SK-N-SH treated with all-trans-retinoic acid at 6 μM for 48 hours (cell line): ENCODE data around the gene CNIH4.

Experiments
- ATAC-seq: fragments of 200-7000 bp; cut with Tn5 transposase; 3 replicates; pipeline ENCODE4 v1.9.1; 2020; ENCODE audit warnings: mild to moderate bottlenecking, moderate library complexity
- ARNTL ChIP-seq: fragments of 450-650 bp; formaldehyde crosslinking; IDR thresholded peaks from 2 replicates; pipeline ENCODE4 v1.5.0; 2020; ENCODE audit warnings: low read depth, mild to moderate bottlenecking, moderate library complexity, borderline replicate concordance
- BACH2 ChIP-seq: fragments of 250-450 bp; sonication (Bioruptor Pico); IDR thresholded peaks from 2 replicates; pipeline ENCODE4 v1.9.0; 2021; ENCODE audit warnings: mild to moderate bottlenecking, borderline replicate concordance
- CSDC2 ChIP-seq: fragments of 250-450 bp; sonication (Bioruptor Pico); IDR thresholded peaks from 2 replicates; pipeline ENCODE4 v1.5.0; 2020; ENCODE audit warnings: mild to moderate bottlenecking, moderate library complexity
- ESRRG ChIP-seq: fragments of 250-450 bp; sonication (Bioruptor Pico); IDR thresholded peaks from 2 replicates; pipeline ENCODE4 v1.6.1; 2021; ENCODE audit warnings: mild to moderate bottlenecking
- GLIS3 ChIP-seq: fragments of 250-450 bp; sonication (Bioruptor Pico); IDR thresholded peaks from 2 replicates; pipeline ENCODE4 v1.5.0; 2020; ENCODE audit warnings: mild to moderate bottlenecking, moderate library complexity
- ISL1 ChIP-seq: fragments of 250-450 bp; sonication (Bioruptor Pico); IDR thresholded peaks from 2 replicates; pipeline ENCODE4 v2.1.2; 2022; ENCODE audit warnings: mild to moderate bottlenecking, moderate library complexity
- OSR1 ChIP-seq: fragments of 250-450 bp; sonication (Bioruptor Pico); IDR thresholded peaks from 2 replicates; pipeline ENCODE4 v1.8.0; 2022; ENCODE audit warnings: moderate library complexity, mild to moderate bottlenecking, inconsistent platforms
- PPARA ChIP-seq: fragments of 250-450 bp; sonication (Bioruptor Pico); IDR thresholded peaks from 2 replicates; pipeline ENCODE4 v1.5.0; 2020; ENCODE audit warnings: mild to moderate bottlenecking, borderline replicate concordance
- RARB ChIP-seq: fragments of 250-450 bp; sonication (Bioruptor Pico); IDR thresholded peaks from 2 replicates; pipeline ENCODE4 v1.8.0; 2021; ENCODE audit warnings: mild to moderate bottlenecking, moderate library complexity
- SNAI2 ChIP-seq: fragments of 250-450 bp; sonication (Bioruptor Pico); IDR thresholded peaks from 2 replicates; pipeline ENCODE4 v1.5.0; 2020; ENCODE audit warnings: mild to moderate bottlenecking, moderate library complexity
- TOX ChIP-seq: fragments of 250-450 bp; sonication (Bioruptor Pico); IDR thresholded peaks from 2 replicates; pipeline ENCODE4 v1.8.0; 2021; ENCODE audit warnings: mild to moderate bottlenecking, moderate library complexity, borderline replicate concordance
- ZC3H10 ChIP-seq: fragments of 250-450 bp; sonication (Bioruptor Pico); IDR thresholded peaks from 2 replicates; pipeline ENCODE4 v1.5.1; 2021; ENCODE audit warnings: mild to moderate bottlenecking, moderate library complexity
- ZFP3 ChIP-seq: fragments of 250-450 bp; sonication (Bioruptor Pico); IDR thresholded peaks from 2 replicates; pipeline ENCODE4 v1.5.0; 2020; ENCODE audit warnings: mild to moderate bottlenecking, moderate library complexity
- ZNF565 ChIP-seq: fragments of 450-650 bp; formaldehyde crosslinking; conservative IDR thresholded peaks from 2 replicates; pipeline ENCODE4 v1.5.0; 2020; ENCODE audit warnings: low read depth, mild to moderate bottlenecking, moderate library complexity
- ZNF70 ChIP-seq: fragments of 450-650 bp; formaldehyde crosslinking; IDR thresholded peaks from 2 replicates; pipeline ENCODE4 v1.5.0; 2020; ENCODE audit warnings: mild to moderate bottlenecking, moderate library complexity
- ZNF8 ChIP-seq: fragments of 450-650 bp; formaldehyde crosslinking; IDR thresholded peaks from 2 replicates; pipeline ENCODE4 v1.5.0; 2020; ENCODE audit warnings: mild to moderate bottlenecking, moderate library complexity
- TF ChIP-seq, protein P1 (sequence below): fragments of 250-450 bp; sonication (Bioruptor Pico); IDR thresholded peaks from 2 replicates; pipeline ENCODE4 v1.8.0; 2021; ENCODE audit warnings: low read depth, mild to moderate bottlenecking, moderate library complexity, borderline replicate concordance
- TF ChIP-seq, protein P2 (sequence below): fragments of 250-450 bp; sonication (Bioruptor Pico); IDR thresholded peaks from 2 replicates; pipeline ENCODE4 v1.5.1; 2020; ENCODE audit warnings: low read depth, mild to moderate bottlenecking, moderate library complexity
- TF ChIP-seq, protein P3 (sequence below): fragments of 250-450 bp; sonication (Bioruptor Pico); IDR thresholded peaks from 2 replicates; pipeline ENCODE4 v1.5.1; 2021; ENCODE audit warnings: mild to moderate bottlenecking, moderate library complexity
- TF ChIP-seq, protein P4 (sequence below): fragments of 250-450 bp; sonication (Bioruptor Pico); IDR thresholded peaks from 2 replicates; pipeline ENCODE4 v1.8.0; 2020; ENCODE audit warnings: mild to moderate bottlenecking, moderate library complexity, borderline replicate concordance
- TF ChIP-seq, protein P5 (sequence below): fragments of 250-450 bp; sonication (Bioruptor Pico); IDR thresholded peaks from 2 replicates; pipeline ENCODE4 v1.5.0; 2020; ENCODE audit warnings: mild to moderate bottlenecking, moderate library complexity

Gene CNIH4

DNA sequence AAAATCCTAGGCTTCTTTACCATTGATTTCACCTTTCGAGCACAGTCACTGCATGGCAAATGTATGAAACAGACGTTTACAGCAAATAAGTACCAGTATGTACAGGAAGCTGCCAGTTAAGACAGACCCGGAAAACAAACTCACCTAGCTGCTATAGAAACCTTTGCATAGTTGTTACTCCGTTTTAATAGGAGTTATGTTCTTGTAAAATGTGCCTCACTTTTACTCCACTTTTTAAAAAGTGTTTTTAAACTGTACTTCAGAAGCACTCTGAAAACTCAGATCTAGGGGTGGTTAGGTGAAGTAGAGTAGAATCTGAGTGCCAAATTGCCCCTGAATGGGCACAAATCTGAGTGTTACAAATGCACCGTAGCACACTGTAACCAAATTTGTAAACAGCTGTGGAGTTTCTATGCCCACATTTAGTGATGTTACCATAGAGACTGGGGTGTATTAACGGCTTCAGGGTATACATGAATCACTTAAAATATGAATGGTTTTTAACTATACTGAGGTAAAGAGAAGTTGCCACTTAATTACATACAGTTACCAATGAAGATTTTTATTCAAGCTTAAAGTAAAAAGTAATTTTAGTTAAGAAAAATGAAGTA lies 30.7 kb downstream of the CNIH4 start:
- ATAC-seq, result no peak
- no peak for TF ChIP-seq ESRRG
- no peak for TF ChIP-seq GLIS3 (CRISPR knock-in tag)
- TF ChIP-seq, protein P1, sequence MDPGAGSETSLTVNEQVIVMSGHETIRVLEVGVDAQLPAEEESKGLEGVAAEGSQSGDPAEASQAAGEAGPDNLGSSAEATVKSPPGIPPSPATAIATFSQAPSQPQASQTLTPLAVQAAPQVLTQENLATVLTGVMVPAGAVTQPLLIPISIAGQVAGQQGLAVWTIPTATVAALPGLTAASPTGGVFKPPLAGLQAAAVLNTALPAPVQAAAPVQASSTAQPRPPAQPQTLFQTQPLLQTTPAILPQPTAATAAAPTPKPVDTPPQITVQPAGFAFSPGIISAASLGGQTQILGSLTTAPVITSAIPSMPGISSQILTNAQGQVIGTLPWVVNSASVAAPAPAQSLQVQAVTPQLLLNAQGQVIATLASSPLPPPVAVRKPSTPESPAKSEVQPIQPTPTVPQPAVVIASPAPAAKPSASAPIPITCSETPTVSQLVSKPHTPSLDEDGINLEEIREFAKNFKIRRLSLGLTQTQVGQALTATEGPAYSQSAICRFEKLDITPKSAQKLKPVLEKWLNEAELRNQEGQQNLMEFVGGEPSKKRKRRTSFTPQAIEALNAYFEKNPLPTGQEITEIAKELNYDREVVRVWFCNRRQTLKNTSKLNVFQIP, result no peak
- no peak for TF ChIP-seq CSDC2 (CRISPR knock-in tag)
- TF ChIP-seq PPARA (CRISPR knock-in tag), result no peak

DNA sequence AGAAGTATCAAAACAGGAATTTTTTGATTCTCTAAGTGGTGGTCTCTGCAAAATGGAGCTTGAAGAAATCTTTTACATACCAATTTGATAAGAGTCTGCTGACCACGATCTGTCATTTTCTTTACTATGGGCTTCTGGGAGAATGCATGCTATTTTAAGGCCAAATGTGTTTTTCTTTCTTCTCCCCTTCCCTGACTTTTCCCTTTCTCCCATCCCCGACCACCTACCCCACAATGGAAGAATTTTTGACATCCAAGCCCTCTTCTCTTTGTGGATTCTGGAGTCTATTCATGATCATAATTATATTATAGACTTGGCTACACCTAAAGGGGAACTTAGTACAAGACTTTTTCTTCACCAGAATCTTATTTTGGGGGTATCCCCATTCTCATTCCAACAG lies 31.3 kb downstream of the CNIH4 start:
- ATAC-seq, result no peak
- TF ChIP-seq ESRRG (no peak), ZNF70 (CRISPR knock-in tag) (no peak), OSR1 (CRISPR knock-in tag) (no peak), RARB (CRISPR knock-in tag) (no peak), CSDC2 (CRISPR knock-in tag) (no peak), ARNTL (CRISPR knock-in tag) (no peak), SNAI2 (CRISPR knock-in tag) (no peak), ZC3H10 (no peak)
- TF ChIP-seq, protein P2, sequence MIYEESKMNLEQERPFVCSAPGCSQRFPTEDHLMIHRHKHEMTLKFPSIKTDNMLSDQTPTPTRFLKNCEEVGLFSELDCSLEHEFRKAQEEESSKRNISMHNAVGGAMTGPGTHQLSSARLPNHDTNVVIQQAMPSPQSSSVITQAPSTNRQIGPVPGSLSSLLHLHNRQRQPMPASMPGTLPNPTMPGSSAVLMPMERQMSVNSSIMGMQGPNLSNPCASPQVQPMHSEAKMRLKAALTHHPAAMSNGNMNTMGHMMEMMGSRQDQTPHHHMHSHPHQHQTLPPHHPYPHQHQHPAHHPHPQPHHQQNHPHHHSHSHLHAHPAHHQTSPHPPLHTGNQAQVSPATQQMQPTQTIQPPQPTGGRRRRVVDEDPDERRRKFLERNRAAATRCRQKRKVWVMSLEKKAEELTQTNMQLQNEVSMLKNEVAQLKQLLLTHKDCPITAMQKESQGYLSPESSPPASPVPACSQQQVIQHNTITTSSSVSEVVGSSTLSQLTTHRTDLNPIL (CRISPR knock-in tag), result no peak
- TF ChIP-seq, protein P3, sequence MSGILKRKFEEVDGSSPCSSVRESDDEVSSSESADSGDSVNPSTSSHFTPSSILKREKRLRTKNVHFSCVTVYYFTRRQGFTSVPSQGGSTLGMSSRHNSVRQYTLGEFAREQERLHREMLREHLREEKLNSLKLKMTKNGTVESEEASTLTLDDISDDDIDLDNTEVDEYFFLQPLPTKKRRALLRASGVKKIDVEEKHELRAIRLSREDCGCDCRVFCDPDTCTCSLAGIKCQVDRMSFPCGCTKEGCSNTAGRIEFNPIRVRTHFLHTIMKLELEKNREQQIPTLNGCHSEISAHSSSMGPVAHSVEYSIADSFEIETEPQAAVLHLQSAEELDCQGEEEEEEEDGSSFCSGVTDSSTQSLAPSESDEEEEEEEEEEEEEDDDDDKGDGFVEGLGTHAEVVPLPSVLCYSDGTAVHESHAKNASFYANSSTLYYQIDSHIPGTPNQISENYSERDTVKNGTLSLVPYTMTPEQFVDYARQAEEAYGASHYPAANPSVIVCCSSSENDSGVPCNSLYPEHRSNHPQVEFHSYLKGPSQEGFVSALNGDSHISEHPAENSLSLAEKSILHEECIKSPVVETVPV (CRISPR knock-in tag), result no peak

DNA sequence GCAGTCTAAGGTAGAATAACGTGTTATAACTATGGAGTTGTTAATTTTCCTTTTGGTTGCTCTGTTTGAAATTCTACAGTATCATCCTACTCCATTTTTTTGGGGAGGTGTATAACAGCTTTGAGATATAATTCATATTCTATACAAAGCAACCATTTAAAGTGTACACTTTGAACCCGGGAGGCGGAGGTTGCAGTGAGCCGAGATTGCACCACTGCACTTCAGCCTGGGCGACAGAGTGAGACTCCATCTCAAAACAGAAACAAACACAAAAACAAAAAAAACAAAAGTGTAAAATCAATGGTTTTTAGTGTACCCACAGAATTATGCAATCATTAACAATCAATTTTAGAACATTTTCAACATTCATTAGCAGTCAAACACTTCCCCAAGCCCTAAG lies 33.8 kb downstream of the CNIH4 start:
- TF ChIP-seq, protein P2 (CRISPR knock-in tag), result no peak
- no peak for TF ChIP-seq ESRRG
- TF ChIP-seq ZNF565 (CRISPR knock-in tag), result no peak
- no peak for TF ChIP-seq ZNF8 (CRISPR knock-in tag)
- no peak for TF ChIP-seq TOX (CRISPR knock-in tag)
- TF ChIP-seq, protein P4, sequence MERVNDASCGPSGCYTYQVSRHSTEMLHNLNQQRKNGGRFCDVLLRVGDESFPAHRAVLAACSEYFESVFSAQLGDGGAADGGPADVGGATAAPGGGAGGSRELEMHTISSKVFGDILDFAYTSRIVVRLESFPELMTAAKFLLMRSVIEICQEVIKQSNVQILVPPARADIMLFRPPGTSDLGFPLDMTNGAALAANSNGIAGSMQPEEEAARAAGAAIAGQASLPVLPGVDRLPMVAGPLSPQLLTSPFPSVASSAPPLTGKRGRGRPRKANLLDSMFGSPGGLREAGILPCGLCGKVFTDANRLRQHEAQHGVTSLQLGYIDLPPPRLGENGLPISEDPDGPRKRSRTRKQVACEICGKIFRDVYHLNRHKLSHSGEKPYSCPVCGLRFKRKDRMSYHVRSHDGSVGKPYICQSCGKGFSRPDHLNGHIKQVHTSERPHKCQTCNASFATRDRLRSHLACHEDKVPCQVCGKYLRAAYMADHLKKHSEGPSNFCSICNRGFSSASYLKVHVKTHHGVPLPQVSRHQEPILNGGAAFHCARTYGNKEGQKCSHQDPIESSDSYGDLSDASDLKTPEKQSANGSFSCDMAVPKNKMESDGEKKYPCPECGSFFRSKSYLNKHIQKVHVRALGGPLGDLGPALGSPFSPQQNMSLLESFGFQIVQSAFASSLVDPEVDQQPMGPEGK, result no peak
- TF ChIP-seq GLIS3 (CRISPR knock-in tag), result no peak
- no peak for TF ChIP-seq ZFP3 (CRISPR knock-in tag)
- no peak for TF ChIP-seq ZC3H10
- TF ChIP-seq, all 23 proteins: peak for 0
- ATAC-seq, result no peak

DNA sequence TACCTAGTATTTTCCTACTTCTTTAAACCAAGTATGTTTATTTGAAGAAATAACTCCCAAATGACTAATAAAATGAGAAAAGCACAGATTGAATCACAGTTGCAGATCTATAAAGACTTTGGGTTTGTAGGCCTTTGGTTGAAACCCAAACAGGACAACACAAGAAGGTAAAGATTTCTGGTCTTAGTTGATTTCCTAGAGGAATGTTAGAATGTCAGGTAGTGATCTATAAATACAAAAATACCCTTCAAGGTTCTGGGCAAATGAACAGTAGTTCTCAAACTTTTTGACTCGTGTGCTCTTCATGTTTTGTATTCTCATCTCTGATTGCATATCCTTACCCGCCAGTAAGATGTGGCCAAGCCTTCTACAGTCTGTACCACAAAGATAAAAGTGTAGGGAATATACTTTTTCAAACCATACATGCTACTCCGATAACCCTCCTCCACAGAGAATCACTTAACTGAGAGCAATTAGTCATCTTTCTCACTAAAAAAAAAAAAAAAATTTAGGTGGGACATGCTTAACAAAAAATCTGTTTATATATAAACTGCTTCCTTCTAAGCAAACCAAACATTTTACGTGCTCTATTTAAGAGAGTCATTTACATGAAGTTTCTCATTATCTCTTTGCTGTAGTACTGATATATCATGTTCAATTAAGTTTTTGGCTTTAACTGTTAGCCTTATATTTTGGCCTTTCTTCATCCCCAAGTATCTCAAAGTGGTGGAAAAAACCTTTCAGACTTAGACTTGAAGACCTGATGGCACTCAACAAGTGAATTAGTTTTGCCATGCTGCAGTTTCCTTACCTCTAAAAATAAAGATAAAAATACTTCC lies 36.0 kb downstream of the CNIH4 start:
- TF ChIP-seq ISL1, result no peak
- TF ChIP-seq ESRRG, result no peak
- TF ChIP-seq BACH2, result no peak
- TF ChIP-seq RARB (CRISPR knock-in tag), result no peak
- TF ChIP-seq ZNF8 (CRISPR knock-in tag), result no peak
- no peak for TF ChIP-seq ZNF565 (CRISPR knock-in tag)
- TF ChIP-seq TOX (CRISPR knock-in tag), result no peak
- TF ChIP-seq, protein P5, sequence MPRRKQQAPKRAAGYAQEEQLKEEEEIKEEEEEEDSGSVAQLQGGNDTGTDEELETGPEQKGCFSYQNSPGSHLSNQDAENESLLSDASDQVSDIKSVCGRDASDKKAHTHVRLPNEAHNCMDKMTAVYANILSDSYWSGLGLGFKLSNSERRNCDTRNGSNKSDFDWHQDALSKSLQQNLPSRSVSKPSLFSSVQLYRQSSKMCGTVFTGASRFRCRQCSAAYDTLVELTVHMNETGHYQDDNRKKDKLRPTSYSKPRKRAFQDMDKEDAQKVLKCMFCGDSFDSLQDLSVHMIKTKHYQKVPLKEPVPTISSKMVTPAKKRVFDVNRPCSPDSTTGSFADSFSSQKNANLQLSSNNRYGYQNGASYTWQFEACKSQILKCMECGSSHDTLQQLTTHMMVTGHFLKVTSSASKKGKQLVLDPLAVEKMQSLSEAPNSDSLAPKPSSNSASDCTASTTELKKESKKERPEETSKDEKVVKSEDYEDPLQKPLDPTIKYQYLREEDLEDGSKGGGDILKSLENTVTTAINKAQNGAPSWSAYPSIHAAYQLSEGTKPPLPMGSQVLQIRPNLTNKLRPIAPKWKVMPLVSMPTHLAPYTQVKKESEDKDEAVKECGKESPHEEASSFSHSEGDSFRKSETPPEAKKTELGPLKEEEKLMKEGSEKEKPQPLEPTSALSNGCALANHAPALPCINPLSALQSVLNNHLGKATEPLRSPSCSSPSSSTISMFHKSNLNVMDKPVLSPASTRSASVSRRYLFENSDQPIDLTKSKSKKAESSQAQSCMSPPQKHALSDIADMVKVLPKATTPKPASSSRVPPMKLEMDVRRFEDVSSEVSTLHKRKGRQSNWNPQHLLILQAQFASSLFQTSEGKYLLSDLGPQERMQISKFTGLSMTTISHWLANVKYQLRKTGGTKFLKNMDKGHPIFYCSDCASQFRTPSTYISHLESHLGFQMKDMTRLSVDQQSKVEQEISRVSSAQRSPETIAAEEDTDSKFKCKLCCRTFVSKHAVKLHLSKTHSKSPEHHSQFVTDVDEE (CRISPR knock-in tag), result no peak
- TF ChIP-seq ARNTL (CRISPR knock-in tag), result no peak
- no peak for ATAC-seq
